ENCODE results near the gene CDH15.

Gene CDH15

GRCh38 chr16:89171216-89172170, at the start of gene CDH15:
TSS of gene CDH15 (plus strand) at chr16:89171748. CDS start at chr16:89171832, 84 bp downstream.
- peak; percentile 95 for DNase-seq

- peak; percentile 61 for DNase-seq
Observed at GRCh38 chr16:89122322-89122851, 49.2 kb upstream of the CDH15 start.

GRCh38 chr16:89123001-89123830, 48.3 kb upstream of the CDH15 start:
- DNase-seq = no peak

GRCh38 chr16:89123831-89124100, 47.8 kb upstream of the CDH15 start:
- no peak for DNase-seq

GRCh38 chr16:89129378-89129777, 42.2 kb upstream of the CDH15 start:
- no peak for DNase-seq

- no peak for DNase-seq
Observed at GRCh38 chr16:89130448-89130847, 41.1 kb upstream of the CDH15 start.

- no peak for DNase-seq
Observed at GRCh38 chr16:89131783-89132182, 39.8 kb upstream of the CDH15 start.

GRCh38 chr16:89132194-89133005, 39.1 kb upstream of the CDH15 start:
- no peak for DNase-seq

GRCh38 chr16:89133457-89134127, 38.0 kb upstream of the CDH15 start:
- no peak for DNase-seq

- no peak for DNase-seq
Observed at GRCh38 chr16:89134269-89134668, 37.3 kb upstream of the CDH15 start.

- no peak for DNase-seq
Observed at GRCh38 chr16:89135166-89135565, 36.4 kb upstream of the CDH15 start.

GRCh38 chr16:89135971-89136765, 35.4 kb upstream of the CDH15 start:
- no peak for DNase-seq

- DNase-seq = no peak
Observed at GRCh38 chr16:89136931-89137330, 34.6 kb upstream of the CDH15 start.

GRCh38 chr16:89137666-89138512, 33.7 kb upstream of the CDH15 start:
- DNase-seq = no peak

- DNase-seq = no peak
Observed at GRCh38 chr16:89138513-89138795, 33.1 kb upstream of the CDH15 start.

- DNase-seq = no peak
Observed at GRCh38 chr16:89138843-89139520, 32.6 kb upstream of the CDH15 start.

GRCh38 chr16:89139907-89140361, 31.6 kb upstream of the CDH15 start:
- DNase-seq = no peak

- no peak for DNase-seq
Observed at GRCh38 chr16:89140401-89140800, 31.1 kb upstream of the CDH15 start.

GRCh38 chr16:89140981-89141883, 30.3 kb upstream of the CDH15 start:
- no peak for DNase-seq

Measured in CD4-positive, alpha-beta T cell treated with Interleukin-4 for 4 hours (primary cell).